GM21786 (cell line): ENCODE results near the gene FAM169A.
A peak's percentile ranks its signal among the peaks of the same experiment; 100 is the strongest.
"Not testable (repeated sequence)": the region's sequence is repeated elsewhere in the genome, so short reads cannot be mapped to it uniquely, and the experiment has no call there.

ENCODE experiments used
- ATAC-seq: cut with Tn5 transposase; IDR thresholded peaks from one replicate; pipeline ENCODE4 v1.9.1; 2021; ENCODE audit not compliant: unreplicated experiment

FAM169A gene

GRCh38 chr5:74801941-74802340, 64.2 kb downstream of the FAM169A start:
- no peak for ATAC-seq

GRCh38 chr5:74801197-74801596, 65.0 kb downstream of the FAM169A start:
- ATAC-seq, result no peak

- no peak for ATAC-seq
Measured at GRCh38 chr5:74798977-74799911, 66.9 kb downstream of the FAM169A start.

GRCh38 chr5:74791669-74792068, 74.5 kb downstream of the FAM169A start:
- ATAC-seq, result not testable (repeated sequence)

GRCh38 chr5:74787424-74787823, 78.8 kb downstream of the FAM169A start:
- ATAC-seq, result no peak

- ATAC-seq, result no peak
Measured at GRCh38 chr5:74786851-74787250, 79.3 kb downstream of the FAM169A start.

- no peak for ATAC-seq
Measured at GRCh38 chr5:74778609-74779008, 87.6 kb downstream of the FAM169A start.

- ATAC-seq, result no peak
Measured at GRCh38 chr5:74772359-74772758, 93.8 kb downstream of the FAM169A start.

- peak; percentile 10 for ATAC-seq
Measured at GRCh38 chr5:74767579-74767913, 98.6 kb downstream of the FAM169A start.

- peak; percentile 83 for ATAC-seq
Measured at GRCh38 chr5:74766849-74767578, 99.2 kb downstream of the FAM169A start, which contains the start of the genes GFM2 and NSA2. GFM2 (minus strand) TSS chr5:74767117; CDS start chr5:74763742, 3,375 bp downstream. NSA2 (plus strand) TSS chr5:74767249; CDS start chr5:74767361, 112 bp downstream.

- ATAC-seq, result peak; percentile 30
Measured at GRCh38 chr5:74766418-74766848, 99.8 kb downstream of the FAM169A start.

- no peak for ATAC-seq
Measured at GRCh38 chr5:74765929-74766328, 100.3 kb downstream of the FAM169A start.

- ATAC-seq, result no peak
Measured at GRCh38 chr5:74765201-74765600, 101.0 kb downstream of the FAM169A start.

GRCh38 chr5:74763504-74763903, 102.7 kb downstream of the FAM169A start:
- no peak for ATAC-seq

GRCh38 chr5:74762599-74762998, 103.6 kb downstream of the FAM169A start:
- ATAC-seq, result no peak

GRCh38 chr5:74761241-74761640, 104.9 kb downstream of the FAM169A start:
- no peak for ATAC-seq

GRCh38 chr5:74748742-74749141, 117.4 kb downstream of the FAM169A start:
- not testable (repeated sequence) for ATAC-seq

GRCh38 chr5:74738406-74738805, 127.8 kb downstream of the FAM169A start:
- no peak for ATAC-seq

GRCh38 chr5:74736759-74737158, 129.4 kb downstream of the FAM169A start:
- no peak for ATAC-seq
